Lung (tissue), 12 donors: ENCODE data around the gene CHN2. TPM values are rescaled to one million over a fixed set of nuclear protein-coding genes. Genes with fewer than 3 reads are reported as not detected.

ENCODE experiments used
- ATAC-seq: fragments of 200-7000 bp; cut with Tn5 transposase; one replicate; pipeline ENCODE4 v1.9.1; 2020; ENCODE audit warnings: moderate number of reproducible peaks; ENCODE audit not compliant: insufficient read depth, low FRiP score
- DNase-seq, 3 donors: peaks; one replicate each; pipeline ENCODE4 v3.0.0-alpha.2; 2013 to 2017
- H3K27ac ChIP-seq, 2 donors: one replicate each; pipeline ENCODE4 v1.5.1; 2013; ENCODE audit warnings: mild to moderate bottlenecking in 2 of 2, moderate library complexity in 2 of 2, control low read depth in 1 of 2, inconsistent platforms in 1 of 2, low read depth in 1 of 2, low read length in 1 of 2
- H3K27me3 ChIP-seq, 3 donors: one replicate each; pipeline ENCODE4 v1.5.1; 2013; ENCODE audit warnings: low read length in 2 of 3; ENCODE audit not compliant: control insufficient read depth in 3 of 3, insufficient read depth in 3 of 3
- H3K36me3 ChIP-seq, 4 donors: one replicate each; pipeline ENCODE4 v1.5.1; 2013; ENCODE audit warnings: low read length in 4 of 4, mild to moderate bottlenecking in 1 of 4, moderate library complexity in 1 of 4; ENCODE audit not compliant: control insufficient read depth in 4 of 4, insufficient read depth in 4 of 4
- H3K4me1 ChIP-seq, 5 donors: one replicate each; pipeline ENCODE4 v1.5.1; 2013; ENCODE audit warnings: low read length in 5 of 5, mild to moderate bottlenecking in 2 of 5, moderate library complexity in 1 of 5; ENCODE audit not compliant: control insufficient read depth in 5 of 5, insufficient read depth in 5 of 5
- H3K4me3 ChIP-seq: one replicate; pipeline ENCODE4 v1.5.1; 2013; ENCODE audit warnings: mild to moderate bottlenecking, control low read depth, moderate library complexity
- H3K9ac ChIP-seq, 2 donors: one replicate each; pipeline ENCODE4 v1.5.1; 2013; ENCODE audit warnings: low read length in 2 of 2, control low read depth in 1 of 2; ENCODE audit not compliant: insufficient read depth in 1 of 2
- H3K9me3 ChIP-seq, 4 donors: one replicate each; pipeline ENCODE4 v1.5.1; 2013; ENCODE audit warnings: low read length in 3 of 4, mild to moderate bottlenecking in 1 of 4, moderate library complexity in 1 of 4; ENCODE audit not compliant: control insufficient read depth in 4 of 4, insufficient read depth in 3 of 4
- CTCF ChIP-seq: IDR thresholded peaks from 2 replicates; pipeline ENCODE4 v1.5.1; 2012; ENCODE audit warnings: mild to moderate bottlenecking; ENCODE audit errors: control extremely low read depth, extremely low read depth
- WGBS, 2 donors: extraction: QIAGEN DNeasy Blood & Tissue Kit; methylation state at CpG; one replicate each; pipeline ENCODE4 v1.1.7; 2013; 5-methylcytosine and 5-hydroxymethylcytosine counted together
- polyA plus RNA-seq, 2 donors: library from polyadenylated mRNA; stranded (reverse); fragments of 200-250 nt; gene quantifications; one replicate each; pipeline ENCODE4 v1.2.1, GENCODE V29; 2013
- total RNA-seq, 2 donors: library from RNA; depleted of rRNA in 1 of 2; stranded (reverse); fragments of >200 nt in 1 of 2; gene quantifications; one replicate each; pipeline ENCODE4 v1.2.1, GENCODE V29; 2014 to 2021
- donor health status: control.
- donor health status: control.
- donor health status: Bipolar disorder and iron deficiency.
- donor health status: healthy.
- donor health status: DM: yes; HTN: yes; CAD: no.

Gene CHN2
- total and polyA plus RNA-seq, 4 donors = 3.2 to 11.0 (median 6.7) TPM

GRCh38 chr7:29275018-29275318 is 80.4 kb downstream of the CHN2 start:
- Histone ChIP-seq H3K4me3 (no peak overlapping the region), H3K36me3 (no peaks in the 10 kb centered on the region), H3K27ac (no peak overlapping the region), H3K9ac (no peak overlapping the region), H3K4me1 (peaks cover 0 to 13% (median 3%) of the 10 kb centered on the region in 5 donors), H3K9me3 (peaks cover 0 to 6% (median 0%) of the 10 kb centered on the region in 4 donors), H3K27me3 (peaks cover 0 to 35% (median 0%) of the 10 kb centered on the region in 3 donors)
- no peak for ATAC-seq
- WGBS, 2 donors = 94 to 98% methylated on average over 2 of the region's 2 CpGs
- DNase-seq = no peak
- no peak for TF ChIP-seq CTCF

GRCh38 chr7:29275493-29275892 is 80.9 kb downstream of the CHN2 start:
- Histone ChIP-seq H3K9ac (no peak overlapping the region), H3K4me3 (no peak overlapping the region), H3K4me1 (peaks cover 0 to 13% (median 3%) of the 10 kb centered on the region in 5 donors), H3K36me3 (no peaks in the 10 kb centered on the region), H3K27me3 (peaks cover 0 to 35% (median 0%) of the 10 kb centered on the region in 3 donors), H3K9me3 (peaks cover 0 to 6% (median 0%) of the 10 kb centered on the region in 4 donors), H3K27ac (no peak overlapping the region)
- DNase-seq (no peak), ATAC-seq (no peak)
- no peak for TF ChIP-seq CTCF
- WGBS, 2 donors = 68 to 79% methylated on average over 4 of the region's 4 CpGs

- TF ChIP-seq CTCF = no peak
- ATAC-seq = no peak
- no peak overlapping the region for H3K9ac ChIP-seq
- WGBS, 2 donors = 47 to 50% methylated on average over 2 of the region's 2 CpGs
- H3K4me1 ChIP-seq = peaks cover 0 to 10% (median 0%) of the 10 kb centered on the region in 5 donors
- H3K9me3 ChIP-seq = peaks cover 0 to 6% (median 0%) of the 10 kb centered on the region in 4 donors
- H3K36me3 ChIP-seq = no peaks in the 10 kb centered on the region
- H3K27me3 ChIP-seq = peaks cover 0 to 38% (median 0%) of the 10 kb centered on the region in 3 donors
- H3K27ac ChIP-seq = no peak overlapping the region
- no peak for DNase-seq
- H3K4me3 ChIP-seq = no peak overlapping the region
These were observed 81.6 kb downstream of the CHN2 start for GRCh38 chr7:29276199-29276598.

- H3K36me3 ChIP-seq = no peaks in the 10 kb centered on the region
- no peak overlapping the region for H3K4me3 ChIP-seq
- peaks cover 0 to 7% (median 0%) of the 10 kb centered on the region in 5 donors for H3K4me1 ChIP-seq
- DNase-seq (no peak), ATAC-seq (no peak)
- TF ChIP-seq CTCF = no peak
- peaks cover 0 to 6% (median 0%) of the 10 kb centered on the region in 4 donors for H3K9me3 ChIP-seq
- WGBS, 2 donors = 91 to 96% methylated on average over 4 of the region's 4 CpGs
- H3K27ac ChIP-seq = no peak overlapping the region
- no peak overlapping the region for H3K9ac ChIP-seq
- H3K27me3 ChIP-seq = peaks cover 0 to 44% (median 2%) of the 10 kb centered on the region in 3 donors
These were observed 82.2 kb downstream of the CHN2 start for GRCh38 chr7:29276806-29277205.
